ENCODE measurements around the gene QPRT. TPM values are rescaled to one million over a fixed set of nuclear protein-coding genes. Genes with fewer than 3 reads are reported as not detected.
"Not testable (repeated sequence)": the region's sequence is repeated elsewhere in the genome, so short reads cannot be mapped to it uniquely, and the experiment has no call there.

The QPRT gene
- total RNA-seq, 1 experiment from 2014 or later: 31.1 TPM

DNA sequence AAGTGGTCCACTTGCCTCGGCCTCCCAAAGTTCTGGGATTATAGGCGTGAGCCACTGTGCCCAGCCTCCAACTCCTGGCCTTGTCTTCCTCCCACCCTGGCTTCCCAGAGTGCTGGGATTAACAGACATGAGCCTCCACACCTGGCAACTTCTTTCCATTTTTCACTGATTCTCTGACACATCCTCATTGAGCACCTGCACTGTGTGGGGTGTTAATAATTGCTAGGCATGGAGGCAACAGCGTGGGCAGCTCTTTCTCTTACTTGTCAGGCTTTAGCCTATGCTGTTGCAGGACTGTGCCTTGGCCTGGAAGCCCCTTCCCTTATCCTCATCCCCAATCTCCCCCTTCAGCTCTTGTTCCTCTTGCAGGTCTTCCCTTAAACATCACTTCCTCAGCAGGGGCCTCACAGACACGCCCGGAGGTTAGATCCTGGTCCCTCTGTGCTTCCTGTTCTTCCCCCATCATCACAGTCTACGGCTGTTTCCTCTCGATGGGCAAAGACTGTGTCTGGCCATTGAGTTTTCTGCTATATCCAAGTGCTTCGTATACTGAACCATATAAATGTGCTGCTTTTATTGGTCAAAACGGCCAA is 7.9 kb downstream of the QPRT start:
- Histone ChIP-seq H3K36me3 (ENCODE audit: insufficient read depth, low read length, poor library complexity, severe bottlenecking) (no peaks in the 10 kb centered on the region), H3K27ac (ENCODE audit: low read depth, low read length, poor library complexity, severe bottlenecking) (no peak overlapping the region), H3K9me3 (ENCODE audit: low read depth, low read length, poor library complexity, severe bottlenecking) (no peaks in the 10 kb centered on the region), H3K27me3 (replicated peaks; ENCODE audit: insufficient read depth, low read depth, low read length, poor library complexity) (no peaks in the 10 kb centered on the region), H3K4me1 (ENCODE audit: insufficient read depth, low read length, poor library complexity, severe bottlenecking) (peaks cover 7% of the 10 kb centered on the region), H3K4me3 (ENCODE audit: low read depth, low read length, poor library complexity, severe bottlenecking) (no peak overlapping the region)
- DNase-seq (ENCODE audit: low spot score): no peak
- ChIA-PET POLR2A (ENCODE audit: low non-redundant PET) (no interaction called here), CTCF (no interaction called here)
- intact Hi-C loops (cut with micrococcal nuclease; ENCODE audit: unreplicated experiment): no loop called here
- no TSS peak for BruUV-seq (replicated peaks)
- no peak for TF ChIP-seq EZH2 (IDR thresholded peaks at IDR 0.05; ENCODE audit: borderline replicate concordance, low read depth, low read length, poor library complexity, severe bottlenecking)
- TF ChIP-seq, protein P1, sequence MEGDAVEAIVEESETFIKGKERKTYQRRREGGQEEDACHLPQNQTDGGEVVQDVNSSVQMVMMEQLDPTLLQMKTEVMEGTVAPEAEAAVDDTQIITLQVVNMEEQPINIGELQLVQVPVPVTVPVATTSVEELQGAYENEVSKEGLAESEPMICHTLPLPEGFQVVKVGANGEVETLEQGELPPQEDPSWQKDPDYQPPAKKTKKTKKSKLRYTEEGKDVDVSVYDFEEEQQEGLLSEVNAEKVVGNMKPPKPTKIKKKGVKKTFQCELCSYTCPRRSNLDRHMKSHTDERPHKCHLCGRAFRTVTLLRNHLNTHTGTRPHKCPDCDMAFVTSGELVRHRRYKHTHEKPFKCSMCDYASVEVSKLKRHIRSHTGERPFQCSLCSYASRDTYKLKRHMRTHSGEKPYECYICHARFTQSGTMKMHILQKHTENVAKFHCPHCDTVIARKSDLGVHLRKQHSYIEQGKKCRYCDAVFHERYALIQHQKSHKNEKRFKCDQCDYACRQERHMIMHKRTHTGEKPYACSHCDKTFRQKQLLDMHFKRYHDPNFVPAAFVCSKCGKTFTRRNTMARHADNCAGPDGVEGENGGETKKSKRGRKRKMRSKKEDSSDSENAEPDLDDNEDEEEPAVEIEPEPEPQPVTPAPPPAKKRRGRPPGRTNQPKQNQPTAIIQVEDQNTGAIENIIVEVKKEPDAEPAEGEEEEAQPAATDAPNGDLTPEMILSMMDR (conservative IDR thresholded peaks at IDR 0.05; ENCODE audit: low read depth, low read length): no peak

GRCh38 chr16:29687755-29688154 is 8.8 kb downstream of the QPRT start:
- H3K4me1 ChIP-seq (ENCODE audit: insufficient read depth, low read length, poor library complexity, severe bottlenecking): peaks cover 7% of the 10 kb centered on the region
- TF ChIP-seq, protein P1 (conservative IDR thresholded peaks at IDR 0.05; ENCODE audit: low read depth, low read length): no peak
- no peak for TF ChIP-seq EZH2 (IDR thresholded peaks at IDR 0.05; ENCODE audit: borderline replicate concordance, low read depth, low read length, poor library complexity, severe bottlenecking)
- ChIA-PET POLR2A (ENCODE audit: low non-redundant PET) (no interaction called here), CTCF (no interaction called here)
- H3K4me3 ChIP-seq (ENCODE audit: low read depth, low read length, poor library complexity, severe bottlenecking): no peak overlapping the region
- no peak for DNase-seq (ENCODE audit: low spot score)
- BruUV-seq (replicated peaks): no TSS peak
- intact Hi-C loops (cut with micrococcal nuclease; ENCODE audit: unreplicated experiment): no loop called here
- H3K27me3 ChIP-seq (replicated peaks; ENCODE audit: insufficient read depth, low read depth, low read length, poor library complexity): no peaks in the 10 kb centered on the region
- H3K36me3 ChIP-seq (ENCODE audit: insufficient read depth, low read length, poor library complexity, severe bottlenecking): no peaks in the 10 kb centered on the region
- no peaks in the 10 kb centered on the region for H3K9me3 ChIP-seq (ENCODE audit: low read depth, low read length, poor library complexity, severe bottlenecking)
- H3K27ac ChIP-seq (ENCODE audit: low read depth, low read length, poor library complexity, severe bottlenecking): no peak overlapping the region

DNA sequence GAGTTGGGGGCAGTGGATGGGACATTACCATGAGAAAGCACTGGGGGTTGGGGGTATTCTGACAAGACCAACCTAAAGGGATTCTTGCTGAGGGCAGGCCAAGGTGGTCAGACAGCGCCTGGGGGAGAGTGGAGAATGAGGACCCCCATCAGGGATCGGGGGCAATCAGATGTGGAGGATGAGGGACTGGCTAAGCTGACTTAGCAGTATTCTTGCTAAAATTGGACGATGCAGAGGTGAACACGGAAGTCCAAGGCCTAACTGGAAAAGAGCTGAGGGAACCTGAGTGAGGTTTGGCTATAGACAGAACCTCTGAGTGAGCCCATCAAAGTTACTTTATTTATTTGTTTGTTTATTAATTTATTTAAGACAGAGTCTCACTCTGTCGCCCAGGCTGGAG is 9.2 kb downstream of the QPRT start:
- Histone ChIP-seq H3K36me3 (ENCODE audit: insufficient read depth, low read length, poor library complexity, severe bottlenecking) (no peaks in the 10 kb centered on the region), H3K9me3 (ENCODE audit: low read depth, low read length, poor library complexity, severe bottlenecking) (no peaks in the 10 kb centered on the region), H3K4me1 (ENCODE audit: insufficient read depth, low read length, poor library complexity, severe bottlenecking) (peaks cover 7% of the 10 kb centered on the region), H3K27me3 (replicated peaks; ENCODE audit: insufficient read depth, low read depth, low read length, poor library complexity) (no peaks in the 10 kb centered on the region), H3K27ac (ENCODE audit: low read depth, low read length, poor library complexity, severe bottlenecking) (no peak overlapping the region), H3K4me3 (ENCODE audit: low read depth, low read length, poor library complexity, severe bottlenecking) (no peak overlapping the region)
- TF ChIP-seq, protein P1 (conservative IDR thresholded peaks at IDR 0.05; ENCODE audit: low read depth, low read length): no peak
- no peak for TF ChIP-seq EZH2 (IDR thresholded peaks at IDR 0.05; ENCODE audit: borderline replicate concordance, low read depth, low read length, poor library complexity, severe bottlenecking)
- ChIA-PET CTCF (no interaction called here), POLR2A (ENCODE audit: low non-redundant PET) (no interaction called here)
- intact Hi-C loops (cut with micrococcal nuclease; ENCODE audit: unreplicated experiment): no loop called here
- BruUV-seq (replicated peaks): no TSS peak
- no peak for DNase-seq (ENCODE audit: low spot score)

DNA sequence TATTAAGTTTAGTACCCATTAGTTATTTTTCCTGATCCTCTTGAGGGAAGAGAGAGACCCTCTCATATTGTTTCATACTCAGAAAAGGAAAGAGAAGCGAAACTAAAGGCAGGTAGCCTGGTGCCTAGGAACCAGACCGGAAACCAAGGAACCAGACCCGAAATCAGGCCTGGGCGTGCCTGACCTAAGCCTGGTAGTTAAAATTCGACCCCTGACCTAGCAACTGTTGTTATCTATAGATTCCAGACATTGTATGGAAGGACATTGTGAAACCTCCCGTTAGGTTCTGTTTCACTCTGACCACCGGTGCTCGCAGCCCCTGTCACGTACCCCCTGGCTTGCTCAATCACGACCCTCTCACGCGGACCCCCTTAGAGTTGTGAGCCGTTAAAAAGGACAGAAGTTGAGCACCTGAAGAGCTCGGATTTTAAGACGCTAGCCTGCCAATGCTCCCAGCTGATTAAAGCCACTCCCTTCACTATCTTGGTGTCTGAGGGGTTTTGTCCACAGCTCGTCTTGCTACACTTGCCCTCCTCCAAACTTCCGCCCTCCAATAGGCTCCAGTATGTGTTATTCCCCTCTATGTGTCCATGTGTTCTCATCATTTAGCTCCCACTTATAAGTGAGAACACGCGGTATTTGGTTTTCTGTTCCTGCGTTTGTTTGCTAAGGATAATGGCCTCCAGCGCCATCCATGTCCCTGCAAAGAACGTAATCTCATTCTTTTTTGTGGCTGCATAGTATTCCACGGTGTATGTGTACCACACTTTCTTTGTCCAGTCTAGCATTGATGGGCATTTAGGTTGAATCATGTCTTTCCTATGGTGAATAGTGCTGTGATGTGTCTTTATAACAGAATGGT is 10.7 kb downstream of the QPRT start:
- H3K9me3 ChIP-seq (ENCODE audit: low read depth, low read length, poor library complexity, severe bottlenecking); CTCF ChIA-PET; H3K36me3 ChIP-seq (ENCODE audit: insufficient read depth, low read length, poor library complexity, severe bottlenecking); BruUV-seq (replicated peaks); H3K4me3 ChIP-seq (ENCODE audit: low read depth, low read length, poor library complexity, severe bottlenecking); H3K4me1 ChIP-seq (ENCODE audit: insufficient read depth, low read length, poor library complexity, severe bottlenecking); H3K27me3 ChIP-seq (replicated peaks; ENCODE audit: insufficient read depth, low read depth, low read length, poor library complexity); DNase-seq (ENCODE audit: low spot score); POLR2A ChIA-PET (ENCODE audit: low non-redundant PET); H3K27ac ChIP-seq (ENCODE audit: low read depth, low read length, poor library complexity, severe bottlenecking); intact Hi-C loops (cut with micrococcal nuclease; ENCODE audit: unreplicated experiment): not testable (repeated sequence)

GRCh38 chr16:29692606-29693005 is 13.6 kb downstream of the QPRT start:
- H3K27ac ChIP-seq (ENCODE audit: low read depth, low read length, poor library complexity, severe bottlenecking); DNase-seq (ENCODE audit: low spot score): not testable (repeated sequence)

More at GRCh38 chr16:29692606-29693005, 13.6 kb downstream of the QPRT start:
- POLR2A ChIA-PET (ENCODE audit: low non-redundant PET); H3K27me3 ChIP-seq (replicated peaks; ENCODE audit: insufficient read depth, low read depth, low read length, poor library complexity); H3K4me3 ChIP-seq (ENCODE audit: low read depth, low read length, poor library complexity, severe bottlenecking); H3K4me1 ChIP-seq (ENCODE audit: insufficient read depth, low read length, poor library complexity, severe bottlenecking); intact Hi-C loops (cut with micrococcal nuclease; ENCODE audit: unreplicated experiment); H3K9me3 ChIP-seq (ENCODE audit: low read depth, low read length, poor library complexity, severe bottlenecking); H3K36me3 ChIP-seq (ENCODE audit: insufficient read depth, low read length, poor library complexity, severe bottlenecking); BruUV-seq (replicated peaks): not testable (repeated sequence)
- CTCF ChIA-PET: interaction anchor here (0.6 kb wide), 1 partner anchor 11 kb away, joined by 3 read pairs; no protein-coding TSS in a partner anchor

All from A673 (cell line).